H1 (cell line): ENCODE data around the gene CLCA1.

ENCODE experiments used
- EZH2 ChIP-seq: fragments of 200-600 bp; sonication (generic); IDR thresholded peaks from 2 replicates; pipeline ENCODE4 v1.7.1; 2012; ENCODE audit warnings: low read depth, mild to moderate bottlenecking, moderate library complexity, low read length, inconsistent platforms; ENCODE audit not compliant: severe bottlenecking
- SUZ12 ChIP-seq: fragments of 200-600 bp; sonication (generic); IDR thresholded peaks from 2 replicates; pipeline ENCODE4 v1.6.1; 2012; ENCODE audit warnings: mild to moderate bottlenecking, inconsistent platforms, low read length, moderate library complexity, mixed read lengths

GRCh38 chr1:86520789-86521521 lies 52.2 kb downstream of the CLCA1 start:
- TF ChIP-seq EZH2, result no peak
- TF ChIP-seq SUZ12, result no peak
